NOMO-1 treated with DMSO at 0.1 percent for 48 hours (cell line): ENCODE data around the gene DIRAS2.
"Not testable (repeated sequence)": the region's sequence is repeated elsewhere in the genome, so short reads cannot be mapped to it uniquely, and the experiment has no call there.

ENCODE experiments used
- DNase-seq: peaks from one replicate; lab custom pipeline; 2025; ENCODE audit not compliant: unreplicated experiment; lab: John Stamatoyannopoulos, UW

Gene DIRAS2, protein sequence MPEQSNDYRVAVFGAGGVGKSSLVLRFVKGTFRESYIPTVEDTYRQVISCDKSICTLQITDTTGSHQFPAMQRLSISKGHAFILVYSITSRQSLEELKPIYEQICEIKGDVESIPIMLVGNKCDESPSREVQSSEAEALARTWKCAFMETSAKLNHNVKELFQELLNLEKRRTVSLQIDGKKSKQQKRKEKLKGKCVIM

DNA sequence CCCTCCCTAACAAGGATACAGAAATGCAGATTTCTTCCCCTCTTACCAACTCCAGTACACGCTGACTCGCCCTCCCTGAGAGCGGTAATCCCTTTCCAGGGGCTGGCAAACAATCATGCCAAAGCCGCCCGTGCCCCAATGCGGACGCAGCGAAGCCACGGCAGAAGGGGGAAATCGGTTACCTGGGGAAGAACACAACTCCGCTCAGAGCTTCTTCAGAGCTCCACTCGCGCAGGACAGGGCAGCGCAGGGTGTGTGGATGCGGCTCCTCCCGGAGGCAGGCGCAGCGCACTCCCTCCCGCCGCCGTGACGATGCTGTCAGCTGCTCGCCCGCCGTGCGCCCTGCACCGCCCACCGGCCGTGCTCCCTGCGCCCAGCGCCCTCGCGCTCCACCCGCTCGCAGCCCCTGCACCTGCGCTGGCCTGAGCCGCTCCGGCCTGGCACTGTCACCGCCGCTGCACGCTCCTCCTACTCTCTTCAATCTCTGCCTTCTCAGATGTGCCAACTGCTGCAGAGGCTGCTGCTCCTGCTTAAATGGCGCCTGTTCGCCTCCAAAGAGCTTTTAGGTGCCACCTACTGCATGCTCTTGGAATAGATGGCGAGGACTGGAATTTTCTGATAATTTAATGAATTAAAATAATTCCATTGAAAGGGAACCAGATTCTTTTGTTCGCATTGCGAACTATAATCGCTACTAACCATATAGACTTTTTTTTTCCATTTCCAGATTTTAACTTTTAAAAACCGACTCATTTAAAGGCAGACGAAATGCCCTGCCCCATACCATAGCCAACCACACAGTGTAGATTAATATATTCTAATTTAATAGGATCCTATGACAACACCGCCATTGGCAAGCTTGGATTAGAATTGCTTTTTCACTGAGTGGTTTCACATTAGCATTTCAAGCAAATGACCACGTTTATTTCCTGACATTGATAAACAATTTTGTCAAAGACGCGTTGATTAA is at the start of gene DIRAS2:
Gene DIRAS2, minus strand, starts transcription at position 255 of the 970 bp plus-strand sequence. CDS start 28,997 bp downstream, outside the sequence.
- DNase-seq = peak; percentile 2

DNA sequence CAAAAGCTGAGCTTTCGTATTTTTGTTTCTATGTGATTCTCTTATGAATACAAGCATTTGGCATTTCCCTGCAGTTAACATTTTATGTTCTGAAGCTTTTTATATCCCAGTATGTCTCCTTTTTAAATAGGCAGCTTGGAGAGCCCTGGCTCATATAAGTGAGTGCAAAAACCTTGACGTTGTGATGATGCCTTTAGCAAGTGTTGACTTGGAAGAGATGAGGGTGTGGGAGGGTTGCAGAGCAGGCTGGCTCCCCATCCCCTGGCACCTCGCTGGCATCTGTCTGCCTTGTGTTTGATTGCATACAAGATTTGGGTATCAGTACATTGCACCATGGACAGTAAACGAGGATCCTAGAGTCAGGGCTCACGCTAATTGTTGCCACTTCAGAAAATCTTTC is 42.1 kb upstream of the DIRAS2 start:
- DNase-seq = no peak

DNA sequence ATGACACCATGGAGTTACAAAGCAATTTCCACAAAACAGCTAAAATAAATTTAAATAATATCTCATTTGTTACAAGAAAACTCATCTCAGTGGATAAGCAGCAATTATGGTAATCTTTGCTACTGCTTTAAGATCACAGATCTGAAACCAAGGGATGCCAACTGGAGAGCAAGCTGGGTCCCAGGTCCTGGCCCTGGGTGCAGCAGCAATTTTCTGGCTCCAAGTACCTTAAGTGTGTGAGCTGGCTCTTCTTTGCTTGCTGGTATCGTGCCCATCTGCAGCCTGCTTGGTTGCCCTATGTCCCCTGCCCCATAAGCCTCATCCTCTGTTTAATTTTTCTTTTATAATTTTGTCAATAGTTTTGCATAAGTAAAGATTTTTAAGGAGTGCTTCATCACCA is 41.5 kb upstream of the DIRAS2 start:
- no peak for DNase-seq

DNA sequence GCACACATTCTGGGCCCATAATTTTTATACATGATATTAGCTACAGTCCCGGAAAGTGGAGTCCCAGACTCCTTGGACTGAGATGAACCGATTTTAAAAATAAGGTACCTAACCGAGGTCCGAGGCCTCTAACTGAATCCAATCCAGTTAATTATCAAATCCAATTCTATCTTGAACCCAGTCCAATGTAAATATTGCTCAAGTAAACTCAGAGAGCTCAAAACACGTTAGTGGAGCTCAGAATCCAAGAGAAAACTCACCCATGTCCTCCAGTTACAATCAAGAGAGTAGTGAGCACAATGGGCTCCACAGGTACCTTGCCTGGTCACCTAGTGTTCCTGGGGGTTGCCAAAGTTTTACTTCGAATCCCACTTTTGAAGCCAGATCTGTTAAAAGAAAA is 37.9 kb upstream of the DIRAS2 start:
- no peak for DNase-seq

DNA sequence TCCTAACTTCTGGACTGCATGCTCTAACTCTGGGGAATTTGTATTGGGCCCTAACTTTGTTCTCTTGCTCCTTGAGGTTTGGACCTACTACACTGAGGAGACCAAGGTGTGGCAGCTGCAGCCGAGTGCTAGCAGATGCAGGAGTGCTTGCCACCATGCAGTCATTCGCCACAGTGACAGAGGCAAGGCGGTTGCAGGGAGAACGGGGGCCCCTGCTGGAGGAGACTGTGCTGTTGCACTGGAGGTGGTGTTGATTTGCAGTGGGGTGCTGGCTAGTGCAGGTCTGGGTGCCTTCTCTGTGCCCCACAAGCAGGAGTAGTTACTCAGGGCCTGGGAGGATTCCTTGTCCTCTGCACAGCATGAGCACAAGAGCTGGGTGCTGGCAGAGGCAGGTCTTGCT is 22.4 kb upstream of the DIRAS2 start:
- no peak for DNase-seq

DNA sequence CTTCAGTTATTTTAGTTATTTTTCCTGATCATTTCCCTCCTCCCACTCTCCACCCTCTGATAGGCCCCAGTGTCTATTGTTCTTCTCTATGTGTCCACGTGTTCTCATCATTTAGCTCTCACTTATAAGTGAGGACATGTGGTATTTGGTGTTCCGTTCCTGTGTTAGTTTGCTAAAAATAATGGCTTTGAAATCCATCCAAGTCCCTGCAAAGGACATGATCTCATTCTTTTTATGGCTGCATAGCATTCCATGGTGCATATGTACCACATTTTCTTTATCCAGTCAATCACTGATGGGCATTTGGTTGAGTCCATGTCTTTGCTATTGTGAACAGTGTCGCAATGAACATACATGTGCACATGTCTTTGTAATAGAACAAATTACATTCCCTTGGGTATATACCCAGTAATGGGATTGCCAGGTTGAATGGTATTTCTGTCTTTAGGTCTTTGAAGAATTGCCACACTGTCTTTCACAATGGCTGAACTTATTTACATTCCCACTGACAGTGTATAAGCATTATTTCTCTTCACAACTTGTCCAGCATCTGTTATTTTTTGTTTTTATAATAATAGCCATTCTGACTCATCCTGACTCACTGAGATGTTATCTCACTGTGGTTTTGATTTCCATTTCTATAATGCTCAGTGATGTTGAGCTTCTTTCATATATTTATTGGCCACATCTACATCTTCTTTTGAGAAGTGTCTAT is 17.2 kb upstream of the DIRAS2 start:
- no peak for DNase-seq

DNA sequence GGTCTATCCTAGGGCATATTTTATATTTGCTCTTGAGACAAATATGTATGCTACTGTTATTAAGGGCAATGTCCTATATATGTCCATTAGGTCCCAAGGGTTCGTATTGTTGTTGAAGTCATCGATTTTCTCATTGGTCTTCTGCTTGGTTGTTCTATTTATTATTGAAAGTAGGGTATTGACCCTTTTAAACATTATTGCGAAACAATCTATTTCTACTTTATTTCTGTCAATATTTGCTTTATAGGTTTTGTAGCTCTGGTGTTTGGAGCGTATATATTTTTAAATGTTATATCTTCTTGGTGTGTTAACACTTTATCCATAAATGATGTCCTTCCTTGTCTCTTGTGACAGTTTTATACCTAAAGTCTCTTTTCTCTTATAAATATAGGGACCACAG is 16.2 kb upstream of the DIRAS2 start:
- DNase-seq = no peak

DNA sequence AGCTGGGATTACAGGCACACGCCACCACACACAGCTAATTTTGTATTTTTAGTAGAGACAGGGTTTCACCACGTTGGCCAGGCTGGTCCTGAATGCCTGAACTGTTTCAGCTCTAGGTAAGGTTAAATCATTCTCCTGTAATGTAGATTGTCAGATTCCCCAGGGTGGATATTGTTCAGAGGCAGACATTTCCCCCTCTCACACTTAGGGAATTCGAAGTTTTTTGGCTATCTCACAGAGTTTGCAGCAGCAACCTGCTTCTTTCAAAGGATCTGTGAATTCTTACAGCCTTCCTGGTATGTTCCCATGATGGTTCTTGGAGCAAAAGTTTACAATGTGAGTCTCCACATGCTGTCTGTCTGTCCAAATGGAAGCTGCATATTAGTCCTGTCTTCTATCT is 15.6 kb upstream of the DIRAS2 start:
- DNase-seq = no peak

DNA sequence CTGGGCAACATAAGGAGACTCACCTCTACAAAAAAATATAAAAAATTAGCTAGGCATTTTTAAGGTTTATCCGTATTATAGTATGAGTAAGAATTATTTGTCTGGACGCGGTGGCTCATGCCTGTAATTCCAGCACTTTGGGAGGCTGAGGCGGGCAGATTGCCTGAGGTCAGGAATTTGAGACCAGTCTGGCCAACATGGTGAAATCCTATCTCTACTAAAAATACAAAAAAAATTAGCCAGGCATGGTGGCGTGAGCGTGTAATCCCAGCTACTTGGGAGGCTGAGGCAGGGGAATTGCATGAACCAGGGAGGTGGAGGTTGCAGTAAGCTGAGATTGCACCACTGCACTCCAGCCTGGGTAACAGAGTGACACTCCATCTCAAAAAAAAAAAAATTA is 14.3 kb upstream of the DIRAS2 start:
- DNase-seq = not testable (repeated sequence)

DNA sequence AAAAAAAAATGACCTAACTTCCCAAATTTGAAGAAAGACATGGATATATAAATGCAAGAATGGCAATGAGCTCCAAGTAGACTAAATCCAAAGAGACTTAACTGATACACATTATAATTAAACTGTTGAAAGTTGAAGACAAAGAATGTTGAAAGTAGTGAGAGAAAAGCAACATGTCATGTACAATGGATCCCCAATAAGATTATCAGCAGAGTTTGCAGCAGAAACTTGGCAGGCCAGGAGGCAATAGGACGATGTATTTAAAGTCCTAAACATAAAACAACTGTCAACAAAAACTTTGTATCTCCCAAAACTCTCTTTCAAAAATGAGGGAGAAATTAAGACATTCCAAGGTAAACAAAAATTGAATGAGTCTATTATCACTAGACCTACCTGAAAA is 8.6 kb upstream of the DIRAS2 start:
- no peak for DNase-seq

DNA sequence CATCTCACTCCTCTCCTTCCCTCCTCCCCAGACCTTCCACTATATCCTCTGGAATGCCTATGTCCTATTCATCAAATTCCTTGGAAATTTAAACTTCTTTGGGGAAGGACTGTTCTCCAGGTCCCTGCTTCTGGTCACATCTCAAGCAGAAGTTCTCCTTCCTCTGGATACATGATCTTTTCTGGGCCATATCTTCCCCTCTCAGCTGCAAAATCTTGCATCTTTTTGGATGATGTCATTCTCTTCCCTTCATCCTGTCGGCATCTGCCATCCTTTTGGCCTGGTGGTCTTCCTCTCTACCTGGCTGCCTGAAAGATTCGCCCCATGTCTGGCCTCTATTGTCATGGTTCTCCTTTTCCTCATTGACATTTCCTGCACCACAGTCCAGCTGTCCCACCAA is 5.2 kb upstream of the DIRAS2 start:
- no peak for DNase-seq

DNA sequence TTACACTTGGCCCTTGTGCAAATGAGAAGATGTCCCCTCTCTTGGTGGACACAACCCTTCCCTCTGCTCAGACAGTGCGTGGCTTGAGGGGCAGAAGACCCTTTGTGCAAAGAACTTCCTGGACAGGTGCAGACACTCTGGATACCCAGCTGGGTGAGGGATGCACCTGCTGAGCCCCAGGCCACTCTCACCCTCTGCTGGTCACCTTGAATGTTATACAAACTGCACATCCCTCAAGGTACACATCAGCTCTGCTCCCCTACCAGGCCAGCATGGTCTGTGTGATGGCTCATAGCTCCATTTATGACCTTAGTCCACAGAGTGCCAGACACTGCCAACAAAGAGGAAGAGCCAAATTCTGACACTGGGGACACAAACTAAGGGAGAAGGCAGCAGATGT is 3.1 kb upstream of the DIRAS2 start:
- DNase-seq = no peak

DNA sequence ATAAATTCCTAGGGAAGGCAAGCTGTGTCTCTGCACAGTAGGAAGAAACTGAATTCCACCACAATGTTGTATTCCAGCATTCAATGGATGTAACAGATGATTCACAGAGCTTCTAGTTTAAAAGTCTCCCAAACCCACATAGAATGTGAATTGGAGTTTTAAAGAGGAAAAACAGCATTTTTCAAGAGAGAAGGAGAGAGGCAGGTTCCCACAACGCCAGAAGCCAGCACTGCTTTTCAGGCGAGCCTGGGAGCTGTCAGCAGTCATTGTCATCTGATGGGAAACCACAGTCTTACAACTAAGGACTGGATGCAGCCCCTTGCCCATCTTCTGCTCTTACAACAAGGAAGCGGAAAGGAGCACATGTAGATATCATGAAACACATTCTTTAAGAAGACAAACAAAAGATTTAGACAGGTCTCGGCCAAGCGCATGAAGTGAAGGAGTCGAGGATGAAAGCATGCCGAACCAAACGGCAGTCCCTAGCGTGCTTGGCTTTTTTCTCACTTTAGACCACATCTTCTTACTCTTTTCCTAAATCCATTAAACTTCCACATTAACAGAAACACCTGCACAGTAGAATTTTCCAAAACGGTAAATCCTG is 638 bp downstream of the DIRAS2 start:
- no peak for DNase-seq

DNA sequence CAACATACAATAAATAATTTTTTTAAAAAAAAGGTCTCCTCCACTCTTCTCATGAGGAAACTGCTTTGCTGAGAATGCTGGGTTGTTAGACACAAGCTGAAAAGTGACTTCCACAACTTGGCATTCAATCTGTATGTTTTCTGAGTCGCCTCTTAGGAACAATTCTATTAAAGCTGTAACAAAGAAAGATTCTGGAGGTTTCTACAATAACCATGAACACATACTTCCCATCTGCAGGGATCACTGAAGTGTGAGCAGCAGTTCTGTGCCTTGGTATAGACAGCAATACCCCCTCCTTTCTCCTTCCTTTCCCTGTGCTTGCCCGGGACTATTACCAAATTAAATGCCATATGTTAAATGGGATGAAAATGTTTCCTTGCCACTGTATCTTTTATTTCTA is 1.5 kb downstream of the DIRAS2 start:
- DNase-seq = no peak

DNA sequence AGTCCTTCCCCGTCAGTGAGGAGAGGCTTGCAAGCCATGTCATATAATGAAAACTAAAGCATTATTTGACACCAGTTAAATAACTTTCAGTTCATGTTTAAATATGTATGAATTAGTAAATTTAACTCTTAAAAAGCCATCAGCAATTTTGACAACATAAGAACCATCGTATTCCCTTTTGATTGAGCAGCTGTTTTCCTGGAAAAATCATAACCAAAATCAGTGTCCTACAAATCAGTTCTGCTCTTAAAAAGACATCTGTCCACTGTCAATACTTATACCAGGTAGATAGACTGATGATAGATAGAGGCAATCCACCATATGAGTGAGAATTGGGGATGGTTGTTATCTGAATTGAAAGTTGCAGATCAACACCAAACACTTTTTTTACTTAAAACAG is 2.3 kb downstream of the DIRAS2 start:
- DNase-seq = no peak

DNA sequence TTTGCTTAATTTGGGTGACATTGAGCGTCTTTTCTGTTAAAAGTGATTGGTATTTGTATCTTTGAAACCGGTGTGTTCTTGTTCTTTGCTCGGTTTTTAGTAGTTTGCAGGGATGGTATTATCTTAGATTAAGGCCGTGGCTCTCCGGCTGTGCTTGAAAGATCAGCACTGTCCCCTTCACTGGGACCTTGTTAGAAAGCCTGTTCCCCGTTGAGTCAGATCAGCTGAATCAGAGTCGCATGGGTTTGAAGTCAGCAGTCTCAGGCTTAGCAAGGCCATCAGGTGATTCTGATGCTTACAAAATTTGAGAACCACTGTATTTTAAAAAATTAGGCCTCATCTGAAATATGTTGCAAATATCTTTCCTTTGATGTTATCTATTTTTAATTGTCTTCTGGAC is 5.0 kb downstream of the DIRAS2 start:
- no peak for DNase-seq

DNA sequence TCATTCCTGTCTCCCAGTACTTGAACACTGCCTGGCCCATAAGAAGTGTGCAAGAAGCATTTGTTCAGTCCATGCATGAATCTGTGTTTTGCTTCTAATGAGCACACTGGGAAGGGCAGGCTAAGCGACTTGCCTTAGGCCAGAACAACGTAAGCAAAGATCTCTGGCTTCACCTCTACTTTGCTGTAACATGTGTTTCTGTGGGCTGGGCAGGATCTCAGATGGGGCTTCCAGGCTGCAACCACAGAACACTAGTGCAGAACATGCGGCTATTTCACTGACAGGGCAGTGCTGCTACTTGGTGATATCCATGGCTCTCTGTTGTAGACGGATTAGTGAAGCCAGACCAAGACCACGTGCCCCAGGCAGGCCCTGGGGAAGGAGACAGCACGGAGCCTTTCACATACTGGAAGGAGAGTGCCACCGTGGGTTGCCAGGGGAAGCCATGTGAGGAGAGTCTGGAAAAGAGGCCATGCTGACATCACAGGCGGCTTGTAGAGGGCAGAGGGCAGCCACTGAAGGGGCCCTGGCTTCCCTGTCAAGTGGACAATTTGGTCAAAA is 9.9 kb downstream of the DIRAS2 start:
- DNase-seq = no peak

DNA sequence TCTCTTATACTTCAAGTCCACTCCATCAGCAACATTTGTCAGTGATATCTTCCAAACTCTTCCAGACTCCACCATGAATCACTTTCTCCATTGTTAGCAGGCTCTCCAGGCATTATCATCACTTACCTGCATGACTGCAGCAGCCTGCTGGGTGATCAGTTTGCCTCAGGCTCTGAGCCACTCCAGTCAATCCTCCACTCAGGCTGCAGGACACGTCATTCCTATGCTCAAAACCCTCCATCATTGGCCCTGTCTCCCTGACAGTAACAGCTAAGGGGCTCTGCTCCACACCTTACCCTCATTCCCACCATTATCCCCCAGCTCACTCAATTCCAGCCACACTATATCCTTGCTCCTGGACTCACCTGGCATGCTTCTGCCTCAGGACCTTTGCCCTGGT is 10.7 kb downstream of the DIRAS2 start:
- DNase-seq = no peak

DNA sequence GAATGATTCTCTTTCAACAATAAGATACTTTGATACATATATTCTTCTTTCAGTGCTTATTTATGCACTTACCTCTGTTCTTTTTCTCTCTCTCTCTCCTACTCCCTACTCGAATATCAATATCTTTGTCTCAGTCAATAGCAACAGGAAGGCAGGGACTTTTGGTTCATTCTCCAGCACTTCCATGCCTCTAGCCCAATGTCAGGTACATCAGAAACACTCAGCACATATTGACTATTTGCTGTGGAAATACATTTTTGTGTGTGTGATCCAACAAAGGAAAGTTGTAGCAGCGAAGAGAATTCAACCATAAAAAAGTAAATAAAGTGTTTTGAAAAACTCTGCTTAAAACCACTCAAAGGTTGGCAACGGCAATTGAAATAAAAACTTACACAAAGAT is 12.6 kb downstream of the DIRAS2 start:
- no peak for DNase-seq

DNA sequence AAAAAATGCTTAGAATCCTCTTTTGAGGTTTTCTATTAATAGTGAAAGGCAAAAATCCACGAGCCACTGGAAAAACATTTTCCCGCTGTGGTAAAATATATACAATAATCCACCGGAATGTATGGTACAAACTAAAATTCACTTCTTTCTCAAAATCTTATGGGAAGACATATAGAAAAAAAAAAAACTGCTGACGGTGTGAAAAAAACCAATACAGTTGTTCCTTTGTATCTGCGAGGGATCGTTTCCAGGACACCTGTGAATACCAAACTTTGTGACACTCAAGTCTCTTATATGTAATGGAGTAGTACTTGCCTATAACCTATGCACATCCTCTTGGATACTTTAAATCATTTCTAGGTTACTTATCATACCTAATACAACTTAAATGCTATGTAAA is 13.3 kb downstream of the DIRAS2 start:
- no peak for DNase-seq

DNA sequence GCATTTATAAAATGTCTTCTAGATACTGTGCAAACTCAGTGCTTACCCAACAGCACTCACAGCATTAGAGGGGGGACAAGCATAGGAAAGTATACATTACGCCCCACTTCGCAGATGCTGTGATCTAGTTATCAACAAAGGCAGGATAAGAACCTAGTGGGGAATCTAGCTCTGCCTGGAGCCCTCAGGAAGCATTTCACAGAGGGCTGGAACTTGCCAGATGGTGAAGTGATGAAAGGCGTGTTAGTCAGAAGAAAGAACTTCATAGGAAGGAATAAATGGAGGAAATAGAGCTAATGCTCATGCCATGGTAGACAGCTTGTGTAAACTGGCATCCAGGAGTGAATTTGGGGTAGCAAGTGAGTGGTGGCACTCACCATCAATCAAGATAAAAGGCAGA is 25.8 kb downstream of the DIRAS2 start:
- no peak for DNase-seq
